T-helper 1 cell treated with Interleukin-12 subunit alpha and Interleukin-12 subunit beta and Interleukin-4 antibody, amounts not matched to agents 30 μg/mL and 1 μg/mL, for 36 hours (primary cell): Measurements from ENCODE around the gene HP1BP3.
"Not testable (repeated sequence)": the region's sequence is repeated elsewhere in the genome, so short reads cannot be mapped to it uniquely, and the experiment has no call there.

Source experiments
- H3K27ac Mint-ChIP-seq: one replicate; pipeline ENCODE4 v1.8.0; 2021; ENCODE audit warnings: mild to moderate bottlenecking, mixed read lengths
- H3K27me3 Mint-ChIP-seq: one replicate; pipeline ENCODE4 v1.8.0; 2021; ENCODE audit warnings: low read depth, mixed read lengths
- H3K36me3 Mint-ChIP-seq: one replicate; pipeline ENCODE4 v1.8.0; 2021; ENCODE audit warnings: low read depth, mixed read lengths
- H3K4me1 Mint-ChIP-seq: one replicate; pipeline ENCODE4 v1.8.0; 2021; ENCODE audit warnings: low read depth, mixed read lengths
- H3K4me3 Mint-ChIP-seq: one replicate; pipeline ENCODE4 v1.8.0; 2021; ENCODE audit warnings: mild to moderate bottlenecking, moderate library complexity, mixed read lengths
- H3K9me3 Mint-ChIP-seq: one replicate; pipeline ENCODE4 v1.8.0; 2021; ENCODE audit warnings: mixed read lengths

Gene HP1BP3

DNA sequence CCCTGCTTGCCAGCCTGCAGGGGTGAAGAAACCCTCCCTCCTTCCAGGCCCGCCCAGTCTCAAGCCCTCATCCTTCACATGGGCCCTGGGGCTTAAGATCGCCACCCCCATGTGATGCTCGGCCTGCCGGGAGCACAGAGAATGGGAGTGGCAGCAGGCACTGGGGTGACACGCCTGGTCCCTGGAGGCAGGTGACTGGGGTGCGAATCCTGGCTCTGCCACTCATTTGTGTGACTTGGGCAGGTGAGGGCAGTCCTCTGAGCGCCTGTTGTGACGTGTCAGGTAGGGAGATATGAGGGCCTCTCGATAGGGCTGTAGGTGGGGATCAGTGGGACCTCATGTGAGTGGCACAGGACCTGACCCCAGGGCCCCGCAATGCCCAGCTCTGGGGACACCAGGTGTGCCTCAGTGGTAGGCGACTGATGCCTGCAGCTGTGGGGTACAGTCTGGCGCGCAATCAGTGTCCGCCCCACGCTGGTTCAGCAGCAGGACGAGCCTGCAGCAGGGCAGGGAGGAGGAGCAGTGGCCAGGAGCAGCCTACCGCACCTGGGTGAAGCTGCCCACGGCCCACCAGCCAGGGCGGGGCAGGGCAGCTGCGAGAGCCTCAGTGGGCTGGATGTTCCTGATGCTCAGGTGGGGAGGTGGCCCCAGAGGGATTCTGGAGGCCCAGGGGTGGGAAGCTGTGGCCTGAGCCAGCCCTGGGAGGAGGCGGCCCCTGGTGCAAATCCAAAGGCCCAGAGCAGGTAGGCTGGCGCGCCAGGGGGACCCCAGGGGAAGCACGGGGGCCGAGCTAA, 60.8 kb downstream of the HP1BP3 start:
- Mint-ChIP-seq H3K36me3 (no peaks in the 10 kb centered on the region), H3K4me3 (no peak overlapping the region), H3K9me3 (no peaks in the 10 kb centered on the region), H3K27ac (no peak overlapping the region), H3K4me1 (peaks cover 3% of the 10 kb centered on the region), H3K27me3 (peaks cover 35% of the 10 kb centered on the region)

- Mint-ChIP-seq H3K27me3 (peaks cover 26% of the 10 kb centered on the region), H3K4me1 (peaks cover 3% of the 10 kb centered on the region), H3K4me3 (no peak overlapping the region), H3K27ac (no peak overlapping the region), H3K9me3 (no peaks in the 10 kb centered on the region), H3K36me3 (no peaks in the 10 kb centered on the region)
Observed at GRCh38 chr1:20725189-20726117, 61.7 kb downstream of the HP1BP3 start.

DNA sequence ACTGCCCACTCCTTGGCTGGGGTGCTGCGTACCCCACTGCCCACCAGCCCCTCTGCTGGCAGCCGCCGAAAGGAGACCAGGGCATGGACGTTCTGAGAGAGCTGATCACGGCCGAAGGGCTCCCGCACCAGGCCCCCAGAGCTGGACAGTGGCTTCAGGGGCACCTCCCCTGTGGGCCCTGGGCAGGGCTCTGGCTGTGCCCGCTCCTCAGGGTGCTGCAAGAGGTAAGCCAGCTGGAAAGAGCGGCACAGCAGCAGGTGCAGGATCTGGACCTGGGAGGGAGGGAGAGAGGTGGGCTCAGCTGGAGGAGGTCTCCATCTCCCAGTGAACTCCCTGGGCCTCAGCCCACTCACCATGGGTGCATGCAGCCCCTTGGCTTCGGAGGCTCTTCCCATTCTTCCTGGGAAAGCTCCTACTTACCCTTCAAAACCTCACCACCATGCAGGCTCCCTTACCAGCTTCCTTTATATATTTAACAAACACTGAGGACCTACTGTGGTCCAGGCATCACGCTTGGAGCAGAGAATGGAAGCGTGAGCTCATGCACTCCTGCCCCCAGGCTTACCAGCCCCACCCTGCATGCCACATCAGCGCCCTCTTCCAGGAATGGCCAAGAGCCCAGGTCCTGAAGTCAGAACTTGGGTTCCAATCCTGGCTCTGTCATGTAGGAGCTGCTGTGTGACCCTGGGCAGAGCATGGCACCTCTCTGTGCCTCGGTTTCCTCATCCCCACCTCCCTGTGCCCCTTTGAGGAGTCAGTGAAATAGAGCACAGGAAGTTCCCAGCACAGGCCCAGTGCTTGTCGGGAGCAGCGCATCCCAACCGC, 62.5 kb downstream of the HP1BP3 start:
- no peak overlapping the region for H3K4me3 Mint-ChIP-seq
- H3K36me3 Mint-ChIP-seq, result no peaks in the 10 kb centered on the region
- H3K4me1 Mint-ChIP-seq, result no peaks in the 10 kb centered on the region
- peaks cover 24% of the 10 kb centered on the region for H3K27me3 Mint-ChIP-seq
- no peaks in the 10 kb centered on the region for H3K9me3 Mint-ChIP-seq
- no peak overlapping the region for H3K27ac Mint-ChIP-seq

DNA sequence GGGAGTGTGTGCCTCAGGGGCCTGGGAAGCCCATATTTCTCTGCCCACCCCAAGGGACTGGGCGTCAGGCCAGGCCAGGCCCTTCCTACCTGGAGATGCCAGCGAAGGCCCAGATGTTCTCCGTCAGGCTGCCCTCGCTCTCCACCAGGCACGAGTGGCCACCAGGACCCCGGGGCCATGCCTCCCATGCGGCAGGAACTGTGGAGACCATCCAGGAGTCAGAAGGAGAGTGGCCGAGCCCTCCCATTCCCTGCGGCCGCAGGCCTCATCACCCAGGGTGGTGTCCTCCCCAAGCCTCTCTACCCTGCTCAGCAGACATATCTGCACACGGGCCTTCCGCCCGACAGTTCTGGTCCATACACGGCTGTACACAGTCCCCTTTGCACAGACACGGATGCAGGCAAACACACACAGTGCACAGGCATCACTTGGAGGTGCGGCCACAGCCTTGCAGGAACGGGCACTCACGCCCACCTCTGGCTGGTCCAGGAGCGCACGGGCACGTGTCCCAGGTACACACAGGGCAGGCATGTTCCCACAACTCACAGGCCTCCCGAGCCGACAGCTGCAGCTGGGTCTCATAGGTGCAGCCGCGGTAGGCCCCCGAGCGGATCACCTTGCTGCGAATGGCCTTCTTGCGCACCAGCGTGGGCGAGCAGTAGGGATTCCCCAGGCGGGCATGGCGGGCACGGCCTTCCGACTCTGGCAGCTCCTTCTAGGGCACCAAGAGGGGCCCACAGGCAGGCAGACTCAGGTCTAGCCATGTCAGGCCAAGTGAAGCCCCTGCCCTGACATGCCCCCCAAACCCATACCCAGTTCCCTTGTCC, 63.4 kb downstream of the HP1BP3 start:
- Mint-ChIP-seq H3K27ac (no peak overlapping the region), H3K27me3 (peaks cover 24% of the 10 kb centered on the region), H3K36me3 (no peaks in the 10 kb centered on the region), H3K4me3 (no peak overlapping the region), H3K9me3 (no peaks in the 10 kb centered on the region), H3K4me1 (peaks cover 2% of the 10 kb centered on the region)

- Mint-ChIP-seq H3K4me1 (peaks cover 4% of the 10 kb centered on the region), H3K27me3 (peaks cover 24% of the 10 kb centered on the region), H3K4me3 (no peak overlapping the region), H3K27ac (no peak overlapping the region), H3K9me3 (no peaks in the 10 kb centered on the region), H3K36me3 (no peaks in the 10 kb centered on the region)
Observed at GRCh38 chr1:20723159-20723536, 64.0 kb downstream of the HP1BP3 start.

- H3K36me3 Mint-ChIP-seq, result no peaks in the 10 kb centered on the region
- H3K27me3 Mint-ChIP-seq, result peaks cover 30% of the 10 kb centered on the region
- no peak overlapping the region for H3K4me3 Mint-ChIP-seq
- peaks cover 7% of the 10 kb centered on the region for H3K4me1 Mint-ChIP-seq
- H3K27ac Mint-ChIP-seq, result no peak overlapping the region
- H3K9me3 Mint-ChIP-seq, result no peaks in the 10 kb centered on the region
Observed at GRCh38 chr1:20721117-20722061, 65.7 kb downstream of the HP1BP3 start.

- Mint-ChIP-seq H3K4me1 (peaks cover 9% of the 10 kb centered on the region), H3K27ac (no peak overlapping the region), H3K9me3 (no peaks in the 10 kb centered on the region), H3K36me3 (no peaks in the 10 kb centered on the region), H3K4me3 (no peak overlapping the region), H3K27me3 (peaks cover 37% of the 10 kb centered on the region)
Observed at GRCh38 chr1:20720631-20721091, 66.4 kb downstream of the HP1BP3 start.

DNA sequence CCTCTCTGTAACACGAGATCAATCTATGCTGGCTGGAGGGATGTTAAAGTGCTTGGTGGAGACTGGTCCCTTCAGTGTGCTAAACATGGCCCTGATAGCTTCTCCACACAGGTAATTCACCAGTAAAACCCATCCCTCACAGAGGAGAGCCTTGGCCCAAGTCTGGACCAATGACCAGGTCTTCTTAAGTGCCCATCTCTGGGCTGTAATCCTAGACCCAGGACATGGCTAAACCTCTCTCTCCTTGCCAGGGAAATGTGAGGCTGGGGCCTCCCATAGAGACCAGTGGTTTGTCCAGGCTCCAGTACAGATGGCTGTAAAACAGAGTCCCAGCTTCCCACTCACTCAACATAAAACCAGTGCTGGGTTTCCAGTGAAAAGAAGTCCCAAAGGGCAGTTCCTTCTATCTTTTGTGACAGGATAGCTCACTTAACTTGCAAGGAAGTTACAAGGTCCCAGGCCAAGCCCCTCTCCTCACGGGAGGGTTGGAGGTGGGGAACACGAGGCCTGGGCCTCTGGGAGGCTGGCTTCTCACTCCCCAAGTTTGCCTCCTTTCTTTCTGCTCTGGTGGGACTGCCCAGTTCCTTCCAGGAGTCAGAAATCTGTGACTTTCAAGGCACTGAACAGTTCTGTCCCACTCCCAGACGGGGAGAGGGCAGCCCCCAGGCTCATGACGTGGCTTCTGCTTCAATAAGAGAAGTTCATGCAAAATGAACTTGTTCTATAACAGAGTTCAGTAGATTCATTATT, 67.1 kb downstream of the HP1BP3 start:
- peaks cover 9% of the 10 kb centered on the region for H3K4me1 Mint-ChIP-seq
- H3K27ac Mint-ChIP-seq, result no peak overlapping the region
- no peak overlapping the region for H3K4me3 Mint-ChIP-seq
- no peaks in the 10 kb centered on the region for H3K9me3 Mint-ChIP-seq
- H3K27me3 Mint-ChIP-seq, result peaks cover 42% of the 10 kb centered on the region
- H3K36me3 Mint-ChIP-seq, result no peaks in the 10 kb centered on the region

GRCh38 chr1:20719261-20719660, 67.8 kb downstream of the HP1BP3 start:
- Mint-ChIP-seq H3K36me3 (no peaks in the 10 kb centered on the region), H3K27me3 (peaks cover 42% of the 10 kb centered on the region), H3K4me3 (no peak overlapping the region), H3K27ac (no peak overlapping the region), H3K4me1 (peaks cover 9% of the 10 kb centered on the region), H3K9me3 (no peaks in the 10 kb centered on the region)

DNA sequence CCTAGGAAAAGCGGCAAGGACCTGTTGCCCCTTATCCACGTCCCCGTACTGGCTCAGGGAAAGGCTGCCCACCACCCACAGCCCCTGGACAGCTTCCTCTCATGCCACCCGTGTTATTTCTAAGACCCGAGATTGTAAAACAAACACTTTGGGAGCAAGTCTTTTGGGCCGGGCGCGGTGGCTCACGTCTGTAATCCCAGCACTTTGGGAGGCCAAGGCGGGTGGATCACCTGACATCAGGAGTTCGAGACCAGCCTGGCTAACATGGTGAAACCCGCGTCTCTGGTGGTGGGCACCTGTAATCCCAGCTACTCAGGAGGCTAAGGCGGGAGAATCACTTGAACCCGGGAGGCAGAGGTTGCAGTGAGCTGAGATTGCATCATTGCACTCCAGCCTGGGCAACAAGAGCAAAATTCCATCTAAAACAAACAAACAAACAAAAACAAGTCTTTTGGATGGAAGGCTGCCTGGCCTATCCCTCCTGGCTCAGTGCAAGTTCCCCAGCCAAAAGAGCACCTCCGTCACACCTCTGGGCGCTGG, 68.7 kb downstream of the HP1BP3 start:
- not testable (repeated sequence) for H3K4me1 Mint-ChIP-seq, H3K9me3 Mint-ChIP-seq, H3K36me3 Mint-ChIP-seq
- peak overlapping the region; percentile 56 for H3K4me3 Mint-ChIP-seq
- H3K27ac Mint-ChIP-seq, result peak overlapping the region; percentile 39
- H3K27me3 Mint-ChIP-seq, result peaks cover 42% of the 10 kb centered on the region

DNA sequence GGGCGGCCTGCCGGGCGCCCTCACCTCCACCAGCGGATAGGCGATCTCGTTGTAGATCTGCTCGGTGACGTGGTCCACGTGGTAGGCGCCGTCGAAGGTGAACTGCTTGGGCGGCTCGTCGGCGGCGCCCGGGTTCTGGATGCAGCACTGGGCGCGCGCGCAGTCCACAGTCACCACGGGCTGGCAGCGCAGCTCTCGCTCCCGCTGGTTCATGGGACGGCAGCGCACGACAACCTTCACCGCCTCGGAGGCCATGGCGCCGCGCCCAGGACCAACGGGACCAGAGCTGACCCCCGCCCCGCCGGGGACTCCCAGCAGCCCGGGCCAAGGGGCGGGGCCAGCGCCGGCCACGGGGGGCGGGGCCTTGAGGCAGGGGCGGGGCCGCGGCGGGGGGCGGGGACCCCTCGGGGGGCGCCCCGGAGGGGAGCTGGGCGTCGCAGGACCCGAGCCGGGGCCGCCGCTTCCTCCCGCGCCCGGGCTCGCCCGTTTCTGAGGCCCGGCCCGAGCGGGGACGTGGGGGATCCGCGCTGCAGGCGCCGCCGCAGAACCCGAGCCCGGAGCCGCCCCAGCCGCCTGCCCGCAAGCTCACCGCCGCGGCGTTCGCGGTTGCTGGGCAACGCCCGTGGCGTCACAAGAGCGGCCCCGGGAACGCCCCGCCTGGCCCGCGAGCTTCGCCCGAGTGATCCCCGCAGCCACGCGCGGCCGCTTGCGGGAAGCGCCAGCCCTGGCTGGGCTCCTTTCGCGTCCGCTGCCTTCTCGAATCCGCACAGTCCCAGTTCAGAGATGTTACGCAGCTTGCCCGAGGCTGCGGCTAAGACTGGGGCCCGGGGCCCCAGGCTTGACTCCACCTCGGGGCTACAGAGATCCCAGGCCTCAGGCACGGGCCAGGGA, 69.4 kb downstream of the HP1BP3 start, which contains the start of gene KIF17:
TSS of gene KIF17 (minus strand) at position 556 of the 891 bp plus-strand sequence. CDS start at position 255, 301 bp downstream.
- no peaks in the 10 kb centered on the region for H3K9me3 Mint-ChIP-seq
- peak within 1 kb of the TSS; percentile 67 for H3K4me3 Mint-ChIP-seq
- peaks cover 9% of the 10 kb centered on the region for H3K4me1 Mint-ChIP-seq
- H3K27ac Mint-ChIP-seq, result peak within 1 kb of the TSS; percentile 41
- H3K36me3 Mint-ChIP-seq, result no peaks in the 10 kb centered on the region
- H3K27me3 Mint-ChIP-seq, result peaks cover 42% of the 10 kb centered on the region
